GM12878 (cell line): Measurements from ENCODE around the gene IGSF1. TPM values are rescaled to one million over a fixed set of nuclear protein-coding genes. Genes with fewer than 3 reads are reported as not detected.

ENCODE experiments used
- ATAC-seq: fragments of 200-7000 bp; cut with Tn5 transposase; 3 replicates; pipeline ENCODE4 v1.9.1; 2020; ENCODE audit warnings: mild to moderate bottlenecking, moderate library complexity
- BruUV-seq: library from RNA; stranded (reverse); fragments of 400-500 nt; replicated peaks from 2 replicates; lab custom pipeline; 2021; lab: Mats Ljungman, UMichigan
- CTCF ChIA-PET: fragments of 300-600 bp; sonication (Branson Sonifier 250); formaldehyde crosslinking; extraction: SDS; loops from one replicate; lab custom pipeline; 2021; ENCODE audit warnings: inconsistent platforms; lab: Yijun Ruan, JAX
- POLR2A ChIA-PET: fragments of 350-600 bp; formaldehyde crosslinking; extraction: SDS; loops from one replicate; lab custom pipeline; 2021; ENCODE audit warnings: inconsistent platforms; lab: Charles Lee
- RAD21 ChIA-PET: fragments of 300-600 bp; sonication (Branson Sonifier 250); formaldehyde crosslinking; loops from one replicate; lab custom pipeline; 2023; ENCODE audit warnings: antibody characterized with exemption; ENCODE audit not compliant: unreplicated experiment; lab: Charles Lee
- SMC1A ChIA-PET: fragments of 300-600 bp; sonication (Branson Sonifier 250); formaldehyde crosslinking; loops from one replicate; lab custom pipeline; 2023; ENCODE audit not compliant: unreplicated experiment, uncharacterized antibody; lab: Charles Lee
- DNase-seq: peaks from one replicate; pipeline ENCODE4 v3.0.0-alpha.2; 2011; ENCODE audit warnings: low read depth, low spot score
- FAIRE-seq: peaks from 3 replicates; lab custom pipeline; 2011; peaks lifted over from hg19 to GRCh38; lab: Jason Lieb, UNC
- H2AFZ ChIP-seq: 2 replicates; pipeline ENCODE4 v1.6.0; 2011; ENCODE audit warnings: low read depth, low read length, control low read depth; ENCODE audit not compliant: control insufficient read depth
- H3K27ac ChIP-seq: 2 replicates; pipeline ENCODE4 v1.5.1; 2011; ENCODE audit warnings: control low read depth; ENCODE audit not compliant: control insufficient read depth, insufficient read depth
- H3K27me3 ChIP-seq, 2 experiments: replicated peaks in 1 of 2; 2 replicates each; pipeline versions ENCODE4 v1.6.0 to v1.6.1; 2011; ENCODE audit warnings: low read length in 1 of 2; ENCODE audit not compliant: control insufficient read depth in 2 of 2, insufficient read depth in 2 of 2
- H3K36me3 ChIP-seq, 2 experiments: 2 replicates each; pipeline ENCODE4 v1.5.1; 2011; ENCODE audit warnings: low read length in 1 of 2; ENCODE audit not compliant: control insufficient read depth in 2 of 2, insufficient read depth in 2 of 2
- H3K4me1 ChIP-seq: 2 replicates; pipeline ENCODE4 v1.6.1; 2011; ENCODE audit warnings: mild to moderate bottlenecking, low read length, moderate library complexity, mixed read lengths; ENCODE audit not compliant: control insufficient read depth, insufficient read depth
- H3K4me2 ChIP-seq: 2 replicates; pipeline ENCODE4 v1.6.0; 2011; ENCODE audit warnings: control low read depth; ENCODE audit not compliant: control insufficient read depth, insufficient read depth
- H3K4me3 ChIP-seq: fragments of 200-600 bp; sonication (generic); 2 replicates; pipeline ENCODE4 v1.5.1; 2016
- H3K79me2 ChIP-seq: 2 replicates; pipeline ENCODE4 v1.6.0; 2011; ENCODE audit warnings: low read length; ENCODE audit not compliant: control insufficient read depth, insufficient read depth
- H3K9ac ChIP-seq: 2 replicates; pipeline ENCODE4 v1.8.0; 2011; ENCODE audit warnings: low read length, control low read depth, mixed read lengths; ENCODE audit not compliant: control insufficient read depth, insufficient read depth
- H3K9me3 ChIP-seq: replicated peaks from 3 replicates; pipeline ENCODE4 v1.5.1; 2011; ENCODE audit warnings: mild to moderate bottlenecking, low read length; ENCODE audit not compliant: control insufficient read depth, insufficient read depth
- H4K20me1 ChIP-seq: 2 replicates; pipeline ENCODE4 v1.6.0; 2011; ENCODE audit not compliant: control insufficient read depth, insufficient read depth
- BRCA1 ChIP-seq: IDR thresholded peaks from 2 replicates; pipeline ENCODE4 v1.6.1; 2011; ENCODE audit warnings: low read depth, low read length, improper control_type of control experiment
- HCFC1 ChIP-seq: fragments of 150-350 bp; IDR thresholded peaks from 2 replicates; pipeline ENCODE4 v1.6.1; 2014; ENCODE audit warnings: low read length
- MYB ChIP-seq: fragments of 150-350 bp; IDR thresholded peaks from 2 replicates; pipeline ENCODE4 v1.6.1; 2014; ENCODE audit warnings: mild to moderate bottlenecking, low read depth, low read length, borderline replicate concordance
- SPI1 ChIP-seq: IDR thresholded peaks from 2 replicates; pipeline ENCODE4 v1.6.1; 2011; ENCODE audit warnings: low read depth, mild to moderate bottlenecking, low read length, moderate library complexity, borderline replicate concordance; ENCODE audit not compliant: insufficient read depth
- WRNIP1 ChIP-seq: IDR thresholded peaks from 2 replicates; pipeline ENCODE4 v1.6.1; 2011; ENCODE audit warnings: low read depth, low read length, improper control_type of control experiment, borderline replicate concordance
- YBX1 ChIP-seq: fragments of 450-650 bp; IDR thresholded peaks from 2 replicates; pipeline ENCODE4 v1.6.1; 2016; ENCODE audit warnings: antibody characterized with exemption
- YY1 ChIP-seq: IDR thresholded peaks from 2 replicates; pipeline ENCODE4 v1.6.1; 2011; ENCODE audit warnings: low read depth, mild to moderate bottlenecking, low read length
- WGBS: methylation state at CpG from one replicate; pipeline ENCODE4 v1.1.6; 2016; ENCODE audit warnings: low lambda C conversion rate; ENCODE audit not compliant: insufficient replicate concordance, insufficient coverage; ENCODE audit errors: missing lambda C conversion rate; 5-methylcytosine and 5-hydroxymethylcytosine counted together
- in situ Hi-C: fragments of 300-500 bp; cut with MboI; formaldehyde crosslinking; loops from 9 replicates; pipeline ENCODE4 v1.14.3; 2018; ENCODE audit warnings: mixed read lengths
- intact Hi-C: fragments of 100-400 bp; cut with micrococcal nuclease; formaldehyde crosslinking; loops from one replicate; pipeline ENCODE4 v1.14.2; 2022; ENCODE audit not compliant: unreplicated experiment
- polyA plus RNA-seq, 11 experiments: library from polyadenylated mRNA; depleted of rRNA in 4 of 11; unstranded in 6 of 11; stranded (reverse) in 5 of 11; fragments of >200 nt; fragmentation: Nextera tagmentation in 4 of 11; fragmentation: Illumina TruSeq in 1 of 11; extraction: Ambion mirVana in 4 of 11; extraction: Trizol in 1 of 11; gene quantifications; 1 replicate in 1 of 11; 2 replicates in 10 of 11; pipeline versions ENCODE4 v1.2.1 to v1.2.3, GENCODE V29; 2011 to 2016; ENCODE audit warnings: inconsistent platforms in 2 of 11, missing spikeins in 2 of 11, low read depth in 1 of 11
- total RNA-seq, 4 experiments: library from RNA; depleted of rRNA in 3 of 4; stranded (reverse); fragments of >200 nt in 3 of 4; fragmentation: Illumina TruSeq in 1 of 4; extraction: Trizol in 1 of 4; gene quantifications; 2 replicates each; pipeline versions ENCODE4 v1.2.1 to v1.2.3, GENCODE V29; 2013 to 2021
- TF ChIP-seq, protein P1 (sequence below), 3 experiments: IDR thresholded peaks in 2 of 3; conservative IDR thresholded peaks in 1 of 3; 2 replicates each; pipeline ENCODE4 v1.5.1; 2011; ENCODE audit warnings: low read depth in 3 of 3, low read length in 3 of 3, mild to moderate bottlenecking in 3 of 3, control low read depth in 2 of 3, moderate library complexity in 2 of 3, inconsistent platforms in 1 of 3, mixed read lengths in 1 of 3; ENCODE audit not compliant: control insufficient read depth in 2 of 3, insufficient read depth in 1 of 3; ENCODE audit errors: extremely low read depth in 1 of 3

IGSF1 gene
- total and polyA plus RNA-seq, 10 of the 15 experiments (the other 5 are each of a cell fraction or from before 2014, with no cell fraction given) = 0.04 to 0.08 TPM; not detected in 8

DNA sequence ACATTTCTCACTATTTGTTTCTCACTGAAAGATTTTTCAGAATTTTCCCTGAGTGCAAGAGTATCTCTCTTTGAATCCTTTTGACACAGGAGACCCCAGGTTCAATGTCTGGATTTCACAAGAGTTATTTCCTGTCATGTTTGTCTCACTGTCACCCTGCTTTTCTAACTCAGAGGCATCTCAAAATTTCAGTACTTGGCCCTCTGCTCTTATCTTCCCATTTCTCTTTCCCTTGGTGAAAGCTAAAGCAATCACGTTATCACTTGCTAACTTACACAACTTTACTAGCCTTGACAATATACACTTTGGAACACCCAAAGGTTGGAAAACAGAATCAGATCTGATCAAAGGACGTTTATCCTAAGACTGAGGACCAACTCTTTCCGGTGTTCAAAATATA lies 17.3 kb downstream of the IGSF1 start (continued):
- TF ChIP-seq YBX1 (no peak), BRCA1 (no peak), SPI1 (no peak)

DNA sequence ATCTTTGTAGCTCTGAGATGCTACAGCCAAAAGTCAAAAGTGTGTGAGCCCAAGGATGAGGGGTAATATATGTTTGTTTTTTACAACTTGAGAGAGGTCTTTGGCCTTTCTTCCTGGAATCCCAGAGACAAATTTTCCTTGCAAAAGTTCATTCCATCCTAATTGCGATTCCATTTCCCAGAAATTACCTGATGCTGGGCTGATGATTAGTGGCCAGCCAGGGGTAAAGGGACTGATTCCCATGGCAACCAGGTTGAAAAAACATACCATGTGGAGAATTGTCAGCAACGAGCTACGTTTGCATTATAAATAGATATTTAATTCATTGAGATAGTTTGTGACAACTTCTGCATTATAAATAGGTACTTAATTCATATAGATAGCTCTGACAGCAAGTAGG lies 17.8 kb downstream of the IGSF1 start:
- SMC1A ChIA-PET = no interaction called here
- DNase-seq (no peak), FAIRE-seq (no peak), ATAC-seq (no peak)
- CTCF ChIA-PET = interaction anchor here (1.1 kb wide), 1 partner anchor 8 kb away, joined by 3 read pairs; no protein-coding TSS in a partner anchor
- Histone ChIP-seq H3K27ac (no peak overlapping the region), H3K79me2 (no peaks in the 10 kb centered on the region), H3K9me3 (no peaks in the 10 kb centered on the region), H3K4me1 (no peaks in the 10 kb centered on the region), H3K9ac (no peak overlapping the region), H3K27me3 (no peaks in the 10 kb centered on the region), H2AFZ (no peak overlapping the region), H4K20me1 (no peaks in the 10 kb centered on the region), H3K36me3 (no peaks in the 10 kb centered on the region), H3K4me3 (no peak overlapping the region), H3K4me2 (no peak overlapping the region)
- RAD21 ChIA-PET = no interaction called here
- WGBS = 31% methylated on average over 3 of the region's 3 CpGs
- no TSS peak for BruUV-seq
- intact Hi-C loops = no loop called here
- in situ Hi-C loops = no loop called here
- TF ChIP-seq YY1 = no peak
- TF ChIP-seq HCFC1 = no peak
- TF ChIP-seq MYB = no peak
- TF ChIP-seq, protein P1, sequence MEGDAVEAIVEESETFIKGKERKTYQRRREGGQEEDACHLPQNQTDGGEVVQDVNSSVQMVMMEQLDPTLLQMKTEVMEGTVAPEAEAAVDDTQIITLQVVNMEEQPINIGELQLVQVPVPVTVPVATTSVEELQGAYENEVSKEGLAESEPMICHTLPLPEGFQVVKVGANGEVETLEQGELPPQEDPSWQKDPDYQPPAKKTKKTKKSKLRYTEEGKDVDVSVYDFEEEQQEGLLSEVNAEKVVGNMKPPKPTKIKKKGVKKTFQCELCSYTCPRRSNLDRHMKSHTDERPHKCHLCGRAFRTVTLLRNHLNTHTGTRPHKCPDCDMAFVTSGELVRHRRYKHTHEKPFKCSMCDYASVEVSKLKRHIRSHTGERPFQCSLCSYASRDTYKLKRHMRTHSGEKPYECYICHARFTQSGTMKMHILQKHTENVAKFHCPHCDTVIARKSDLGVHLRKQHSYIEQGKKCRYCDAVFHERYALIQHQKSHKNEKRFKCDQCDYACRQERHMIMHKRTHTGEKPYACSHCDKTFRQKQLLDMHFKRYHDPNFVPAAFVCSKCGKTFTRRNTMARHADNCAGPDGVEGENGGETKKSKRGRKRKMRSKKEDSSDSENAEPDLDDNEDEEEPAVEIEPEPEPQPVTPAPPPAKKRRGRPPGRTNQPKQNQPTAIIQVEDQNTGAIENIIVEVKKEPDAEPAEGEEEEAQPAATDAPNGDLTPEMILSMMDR (IDR thresholded peaks at IDR 0.05 in 2 of 3, conservative IDR thresholded peaks at IDR 0.05 in 1 of 3; ENCODE audit: control insufficient read depth in 2 of 3, extremely low read depth in 1 of 3, insufficient read depth in 1 of 3, low read depth in 3 of 3, low read length in 3 of 3) = no peak
- TF ChIP-seq WRNIP1 = no peak
- POLR2A ChIA-PET = no interaction called here
